Measurements from ENCODE around the gene DENND1C.

GRCh38 chr19:6440905-6441304 lies 40.7 kb downstream of the DENND1C start:
- TF ChIP-seq EZH2 (IDR thresholded peaks at IDR 0.05; ENCODE audit: low read length, missing control alignments): no peak
- TF ChIP-seq, protein P1, sequence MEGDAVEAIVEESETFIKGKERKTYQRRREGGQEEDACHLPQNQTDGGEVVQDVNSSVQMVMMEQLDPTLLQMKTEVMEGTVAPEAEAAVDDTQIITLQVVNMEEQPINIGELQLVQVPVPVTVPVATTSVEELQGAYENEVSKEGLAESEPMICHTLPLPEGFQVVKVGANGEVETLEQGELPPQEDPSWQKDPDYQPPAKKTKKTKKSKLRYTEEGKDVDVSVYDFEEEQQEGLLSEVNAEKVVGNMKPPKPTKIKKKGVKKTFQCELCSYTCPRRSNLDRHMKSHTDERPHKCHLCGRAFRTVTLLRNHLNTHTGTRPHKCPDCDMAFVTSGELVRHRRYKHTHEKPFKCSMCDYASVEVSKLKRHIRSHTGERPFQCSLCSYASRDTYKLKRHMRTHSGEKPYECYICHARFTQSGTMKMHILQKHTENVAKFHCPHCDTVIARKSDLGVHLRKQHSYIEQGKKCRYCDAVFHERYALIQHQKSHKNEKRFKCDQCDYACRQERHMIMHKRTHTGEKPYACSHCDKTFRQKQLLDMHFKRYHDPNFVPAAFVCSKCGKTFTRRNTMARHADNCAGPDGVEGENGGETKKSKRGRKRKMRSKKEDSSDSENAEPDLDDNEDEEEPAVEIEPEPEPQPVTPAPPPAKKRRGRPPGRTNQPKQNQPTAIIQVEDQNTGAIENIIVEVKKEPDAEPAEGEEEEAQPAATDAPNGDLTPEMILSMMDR (conservative IDR thresholded peaks at IDR 0.05 in 1 of 2, IDR thresholded peaks at IDR 0.05 in 1 of 2; ENCODE audit: low read depth in 1 of 2, low read length in 2 of 2): no peak
